GM23338 (cell line): ENCODE data around the gene CAMKK2. TPM values are rescaled to one million over a fixed set of nuclear protein-coding genes. Genes with fewer than 3 reads are reported as not detected.

Experiments used
- ATAC-seq: fragments of 200-7000 bp; cut with Tn5 transposase; 3 replicates; pipeline ENCODE4 v1.9.1; 2020
- DNase-seq: peaks from one replicate; pipeline ENCODE4 v3.0.0-alpha.2; 2015; ENCODE audit warnings: low spot score
- H2AFZ ChIP-seq: fragments of 200-600 bp; sonication (generic); 2 replicates; pipeline ENCODE4 v1.8.0; 2016; ENCODE audit warnings: antibody characterized with exemption, mild to moderate bottlenecking, moderate library complexity
- H3F3A ChIP-seq: fragments of 200-600 bp; sonication (generic); replicated peaks from 2 replicates; pipeline ENCODE4 v1.8.0; 2017; ENCODE audit warnings: antibody characterized with exemption, mixed run types, low read depth
- H3K27ac ChIP-seq: fragments of 200-600 bp; sonication (generic); 2 replicates; pipeline ENCODE4 v1.6.1; 2016; ENCODE audit warnings: low read depth
- H3K27me3 ChIP-seq: fragments of 200-600 bp; sonication (generic); 2 replicates; pipeline ENCODE4 v1.8.0; 2016; ENCODE audit warnings: mild to moderate bottlenecking, mixed run types, moderate library complexity; ENCODE audit not compliant: insufficient read depth
- H3K36me3 ChIP-seq: fragments of 200-600 bp; sonication (generic); 2 replicates; pipeline ENCODE4 v1.8.0; 2016; ENCODE audit warnings: mild to moderate bottlenecking; ENCODE audit not compliant: insufficient read depth
- H3K4me1 ChIP-seq: fragments of 200-600 bp; sonication (generic); 2 replicates; pipeline ENCODE4 v1.8.0; 2016; ENCODE audit warnings: mild to moderate bottlenecking, moderate library complexity; ENCODE audit not compliant: insufficient read depth
- H3K4me2 ChIP-seq: fragments of 200-600 bp; sonication (generic); 2 replicates; pipeline ENCODE4 v1.7.1; 2017; ENCODE audit warnings: mixed run types
- H3K4me3 ChIP-seq: fragments of 200-600 bp; sonication (generic); 2 replicates; pipeline ENCODE4 v1.6.1; 2016; ENCODE audit warnings: mixed run types
- H3K79me2 ChIP-seq: fragments of 200-600 bp; sonication (generic); replicated peaks from 2 replicates; pipeline ENCODE4 v1.8.0; 2017; ENCODE audit warnings: mild to moderate bottlenecking; ENCODE audit not compliant: insufficient read depth
- H3K9me2 ChIP-seq: fragments of 200-600 bp; sonication (generic); 2 replicates; pipeline ENCODE4 v1.8.0; 2017; ENCODE audit not compliant: insufficient read depth
- H4K20me1 ChIP-seq: fragments of 200-600 bp; sonication (generic); replicated peaks from 2 replicates; pipeline ENCODE4 v1.8.0; 2017; ENCODE audit warnings: mild to moderate bottlenecking; ENCODE audit not compliant: insufficient read depth
- H3K27ac Mint-ChIP-seq: 2 replicates; pipeline ENCODE4 v1.8.0; 2020; ENCODE audit warnings: inconsistent platforms, mild to moderate bottlenecking, moderate library complexity, mixed read lengths
- H3K27me3 Mint-ChIP-seq: 3 replicates; pipeline ENCODE4 v1.8.0; 2022; ENCODE audit warnings: low read depth, mild to moderate bottlenecking, moderate library complexity, mixed read lengths, inconsistent platforms; ENCODE audit not compliant: insufficient read depth, poor library complexity
- H3K36me3 Mint-ChIP-seq: 3 replicates; pipeline ENCODE4 v1.8.0; 2021; ENCODE audit warnings: low read depth, mild to moderate bottlenecking, inconsistent platforms, moderate library complexity, mixed read lengths
- H3K4me1 Mint-ChIP-seq: 3 replicates; pipeline ENCODE4 v1.8.0; 2020; ENCODE audit warnings: mild to moderate bottlenecking, inconsistent platforms, mixed read lengths
- H3K4me3 Mint-ChIP-seq: 3 replicates; pipeline ENCODE4 v1.8.0; 2021; ENCODE audit warnings: moderate library complexity, mild to moderate bottlenecking, inconsistent platforms, mixed read lengths
- H3K9me3 Mint-ChIP-seq: 3 replicates; pipeline ENCODE4 v1.8.0; 2020; ENCODE audit warnings: moderate library complexity, mild to moderate bottlenecking, inconsistent platforms, mixed read lengths
- CREB1 ChIP-seq: fragments of 250-450 bp; sonication (Bioruptor Pico); IDR thresholded peaks from 2 replicates; pipeline ENCODE4 v1.5.0; 2020; ENCODE audit warnings: low read depth, mild to moderate bottlenecking, moderate library complexity
- EZH2phosphoT487 ChIP-seq: fragments of 200-600 bp; sonication (generic); IDR thresholded peaks from one replicate; pipeline ENCODE4 v1.8.1; 2018; ENCODE audit warnings: antibody characterized with exemption; ENCODE audit not compliant: unreplicated experiment
- POLR2AphosphoS5 ChIP-seq: IDR thresholded peaks from 2 replicates; pipeline ENCODE4 v1.6.1; 2016; ENCODE audit warnings: antibody characterized with exemption, low read depth
- ZNF114 ChIP-seq: fragments of 250-450 bp; sonication (Bioruptor Pico); IDR thresholded peaks from 2 replicates; pipeline ENCODE4 v1.5.0; 2020; ENCODE audit warnings: mild to moderate bottlenecking, moderate library complexity
- polyA plus RNA-seq: library from polyadenylated mRNA; unstranded; fragments of >200 nt; fragmentation: Nextera tagmentation; extraction: Ambion mirVana; gene quantifications from 2 replicates; pipeline ENCODE4 v1.2.1, GENCODE V29; 2016
- total RNA-seq: library from RNA; depleted of rRNA; stranded (reverse); fragments of >200 nt; shearing (Covaris generic); gene quantifications from 2 replicates; pipeline ENCODE4 v1.2.3, GENCODE V29; 2014
- TF ChIP-seq, protein P1 (sequence below): fragments of 250-450 bp; sonication (Bioruptor Pico); IDR thresholded peaks from 2 replicates; pipeline ENCODE4 v1.5.0; 2020; ENCODE audit warnings: mild to moderate bottlenecking, moderate library complexity
- TF ChIP-seq, protein P2 (sequence below), 2 experiments: fragments of 200-600 bp in 1 of 2; sonication (generic) in 1 of 2; conservative IDR thresholded peaks; 2 replicates each; pipeline versions ENCODE4 v1.5.1 to v1.6.1; 2016 to 2017; ENCODE audit warnings: antibody characterized with exemption in 2 of 2, low read depth in 2 of 2, mild to moderate bottlenecking in 2 of 2, moderate library complexity in 1 of 2

Gene CAMKK2
- total and polyA plus RNA-seq, 2 experiments from 2014 or later = 10.3 to 26.4 TPM

DNA sequence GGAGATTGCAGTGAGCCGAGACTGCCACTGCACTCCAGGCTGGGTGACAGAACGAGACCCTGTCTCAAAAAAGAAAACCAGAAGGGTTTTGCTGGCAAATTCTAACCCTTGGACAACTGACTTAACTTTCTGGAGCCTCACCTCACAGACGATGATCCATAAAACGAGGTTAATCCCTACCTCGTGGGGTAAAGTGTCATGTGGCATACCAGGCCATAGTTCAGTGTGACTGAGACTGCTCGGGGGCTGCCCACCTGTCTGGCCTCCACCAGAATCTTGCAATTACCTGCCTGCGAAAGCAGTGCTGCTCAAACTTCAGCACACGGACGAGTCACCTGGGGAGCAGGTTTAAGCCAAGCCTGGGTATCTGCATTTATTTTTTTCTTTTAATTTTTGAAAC is 59.7 kb downstream of the CAMKK2 start (continued):
- TF ChIP-seq, protein P1, sequence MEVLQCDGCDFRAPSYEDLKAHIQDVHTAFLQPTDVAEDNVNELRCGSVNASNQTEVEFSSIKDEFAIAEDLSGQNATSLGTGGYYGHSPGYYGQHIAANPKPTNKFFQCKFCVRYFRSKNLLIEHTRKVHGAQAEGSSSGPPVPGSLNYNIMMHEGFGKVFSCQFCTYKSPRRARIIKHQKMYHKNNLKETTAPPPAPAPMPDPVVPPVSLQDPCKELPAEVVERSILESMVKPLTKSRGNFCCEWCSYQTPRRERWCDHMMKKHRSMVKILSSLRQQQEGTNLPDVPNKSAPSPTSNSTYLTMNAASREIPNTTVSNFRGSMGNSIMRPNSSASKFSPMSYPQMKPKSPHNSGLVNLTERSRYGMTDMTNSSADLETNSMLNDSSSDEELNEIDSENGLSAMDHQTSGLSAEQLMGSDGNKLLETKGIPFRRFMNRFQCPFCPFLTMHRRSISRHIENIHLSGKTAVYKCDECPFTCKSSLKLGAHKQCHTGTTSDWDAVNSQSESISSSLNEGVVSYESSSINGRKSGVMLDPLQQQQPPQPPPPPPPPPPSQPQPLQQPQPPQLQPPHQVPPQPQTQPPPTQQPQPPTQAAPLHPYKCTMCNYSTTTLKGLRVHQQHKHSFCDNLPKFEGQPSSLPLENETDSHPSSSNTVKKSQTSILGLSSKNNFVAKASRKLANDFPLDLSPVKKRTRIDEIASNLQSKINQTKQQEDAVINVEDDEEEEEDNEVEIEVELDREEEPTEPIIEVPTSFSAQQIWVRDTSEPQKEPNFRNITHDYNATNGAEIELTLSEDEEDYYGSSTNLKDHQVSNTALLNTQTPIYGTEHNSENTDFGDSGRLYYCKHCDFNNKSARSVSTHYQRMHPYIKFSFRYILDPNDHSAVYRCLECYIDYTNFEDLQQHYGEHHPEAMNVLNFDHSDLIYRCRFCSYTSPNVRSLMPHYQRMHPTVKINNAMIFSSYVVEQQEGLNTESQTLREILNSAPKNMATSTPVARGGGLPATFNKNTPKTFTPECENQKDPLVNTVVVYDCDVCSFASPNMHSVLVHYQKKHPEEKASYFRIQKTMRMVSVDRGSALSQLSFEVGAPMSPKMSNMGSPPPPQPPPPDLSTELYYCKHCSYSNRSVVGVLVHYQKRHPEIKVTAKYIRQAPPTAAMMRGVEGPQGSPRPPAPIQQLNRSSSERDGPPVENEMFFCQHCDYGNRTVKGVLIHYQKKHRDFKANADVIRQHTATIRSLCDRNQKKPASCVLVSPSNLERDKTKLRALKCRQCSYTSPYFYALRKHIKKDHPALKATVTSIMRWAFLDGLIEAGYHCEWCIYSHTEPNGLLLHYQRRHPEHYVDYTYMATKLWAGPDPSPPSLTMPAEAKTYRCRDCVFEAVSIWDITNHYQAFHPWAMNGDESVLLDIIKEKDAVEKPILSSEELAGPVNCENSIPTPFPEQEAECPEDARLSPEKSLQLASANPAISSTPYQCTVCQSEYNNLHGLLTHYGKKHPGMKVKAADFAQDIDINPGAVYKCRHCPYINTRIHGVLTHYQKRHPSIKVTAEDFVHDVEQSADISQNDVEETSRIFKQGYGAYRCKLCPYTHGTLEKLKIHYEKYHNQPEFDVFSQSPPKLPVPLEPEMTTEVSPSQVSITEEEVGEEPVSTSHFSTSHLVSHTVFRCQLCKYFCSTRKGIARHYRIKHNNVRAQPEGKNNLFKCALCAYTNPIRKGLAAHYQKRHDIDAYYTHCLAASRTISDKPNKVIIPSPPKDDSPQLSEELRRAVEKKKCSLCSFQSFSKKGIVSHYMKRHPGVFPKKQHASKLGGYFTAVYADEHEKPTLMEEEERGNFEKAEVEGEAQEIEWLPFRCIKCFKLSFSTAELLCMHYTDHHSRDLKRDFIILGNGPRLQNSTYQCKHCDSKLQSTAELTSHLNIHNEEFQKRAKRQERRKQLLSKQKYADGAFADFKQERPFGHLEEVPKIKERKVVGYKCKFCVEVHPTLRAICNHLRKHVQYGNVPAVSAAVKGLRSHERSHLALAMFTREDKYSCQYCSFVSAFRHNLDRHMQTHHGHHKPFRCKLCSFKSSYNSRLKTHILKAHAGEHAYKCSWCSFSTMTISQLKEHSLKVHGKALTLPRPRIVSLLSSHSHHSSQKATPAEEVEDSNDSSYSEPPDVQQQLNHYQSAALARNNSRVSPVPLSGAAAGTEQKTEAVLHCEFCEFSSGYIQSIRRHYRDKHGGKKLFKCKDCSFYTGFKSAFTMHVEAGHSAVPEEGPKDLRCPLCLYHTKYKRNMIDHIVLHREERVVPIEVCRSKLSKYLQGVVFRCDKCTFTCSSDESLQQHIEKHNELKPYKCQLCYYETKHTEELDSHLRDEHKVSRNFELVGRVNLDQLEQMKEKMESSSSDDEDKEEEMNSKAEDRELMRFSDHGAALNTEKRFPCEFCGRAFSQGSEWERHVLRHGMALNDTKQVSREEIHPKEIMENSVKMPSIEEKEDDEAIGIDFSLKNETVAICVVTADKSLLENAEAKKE (CRISPR knock-in tag) = no peak
- TF ChIP-seq ZNF114 (CRISPR knock-in tag) (no peak), CREB1 (CRISPR knock-in tag) (no peak), POLR2AphosphoS5 (no peak)

DNA sequence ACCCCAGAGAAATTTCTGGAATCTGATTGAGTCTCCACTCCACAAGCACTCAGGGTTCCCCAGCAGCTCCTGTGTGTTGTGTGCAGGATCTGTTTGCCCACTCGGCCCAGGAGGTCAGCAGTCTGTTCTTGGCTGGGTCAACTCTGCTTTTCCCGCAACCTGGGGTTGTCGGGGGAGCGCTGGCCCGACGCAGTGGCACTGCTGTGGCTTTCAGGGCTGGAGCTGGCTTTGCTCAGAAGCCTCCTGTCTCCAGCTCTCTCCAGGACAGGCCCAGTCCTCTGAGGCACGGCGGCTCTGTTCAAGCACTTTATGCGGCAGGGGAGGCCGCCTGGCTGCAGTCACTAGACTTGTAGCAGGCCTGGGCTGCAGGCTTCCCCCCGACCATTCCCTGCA is 62.9 kb downstream of the CAMKK2 start:
- Histone ChIP-seq H3K27ac (no peak overlapping the region), H3K9me2 (no peaks in the 10 kb centered on the region), H3F3A (no peaks in the 10 kb centered on the region), H3K4me3 (no peak overlapping the region), H3K27me3 (no peaks in the 10 kb centered on the region), H3K4me2 (no peak overlapping the region), H2AFZ (no peak overlapping the region), H3K4me1 (peaks cover 2% of the 10 kb centered on the region; the same call in 1 of the 2 replicates), H3K36me3 (0 out of 2 replicates have a peak, but pooled peaks cover 2% of the 10 kb centered on the region), H4K20me1 (no peaks in the 10 kb centered on the region), H3K79me2 (no peaks in the 10 kb centered on the region)
- Mint-ChIP-seq H3K27ac (no peak overlapping the region), H3K4me1 (peaks cover 18% of the 10 kb centered on the region), H3K27me3 (peaks cover 5% of the 10 kb centered on the region), H3K9me3 (no peaks in the 10 kb centered on the region), H3K36me3 (peaks cover 11% of the 10 kb centered on the region), H3K4me3 (no peak overlapping the region)
- DNase-seq (no peak), ATAC-seq (no peak)
- TF ChIP-seq, protein P2, sequence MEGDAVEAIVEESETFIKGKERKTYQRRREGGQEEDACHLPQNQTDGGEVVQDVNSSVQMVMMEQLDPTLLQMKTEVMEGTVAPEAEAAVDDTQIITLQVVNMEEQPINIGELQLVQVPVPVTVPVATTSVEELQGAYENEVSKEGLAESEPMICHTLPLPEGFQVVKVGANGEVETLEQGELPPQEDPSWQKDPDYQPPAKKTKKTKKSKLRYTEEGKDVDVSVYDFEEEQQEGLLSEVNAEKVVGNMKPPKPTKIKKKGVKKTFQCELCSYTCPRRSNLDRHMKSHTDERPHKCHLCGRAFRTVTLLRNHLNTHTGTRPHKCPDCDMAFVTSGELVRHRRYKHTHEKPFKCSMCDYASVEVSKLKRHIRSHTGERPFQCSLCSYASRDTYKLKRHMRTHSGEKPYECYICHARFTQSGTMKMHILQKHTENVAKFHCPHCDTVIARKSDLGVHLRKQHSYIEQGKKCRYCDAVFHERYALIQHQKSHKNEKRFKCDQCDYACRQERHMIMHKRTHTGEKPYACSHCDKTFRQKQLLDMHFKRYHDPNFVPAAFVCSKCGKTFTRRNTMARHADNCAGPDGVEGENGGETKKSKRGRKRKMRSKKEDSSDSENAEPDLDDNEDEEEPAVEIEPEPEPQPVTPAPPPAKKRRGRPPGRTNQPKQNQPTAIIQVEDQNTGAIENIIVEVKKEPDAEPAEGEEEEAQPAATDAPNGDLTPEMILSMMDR (conservative IDR thresholded peaks at IDR 0.05; ENCODE audit: low read depth in 2 of 2) = no peak
- TF ChIP-seq, protein P1 (CRISPR knock-in tag) = no peak
- no peak for TF ChIP-seq POLR2AphosphoS5
- TF ChIP-seq ZNF114 (CRISPR knock-in tag) = no peak
- TF ChIP-seq CREB1 (CRISPR knock-in tag) = no peak
- no peak for TF ChIP-seq EZH2phosphoT487
